T-cell (primary cell): ENCODE data around the gene SON. TPM values are rescaled to one million over a fixed set of nuclear protein-coding genes. Genes with fewer than 3 reads are reported as not detected.

Experiments
- ATAC-seq, 4 experiments: fragments of 200-7000 bp in 3 of 4; fragments of 150-1000 bp in 1 of 4; cut with Tn5 transposase; replicated peaks in 1 of 4; 1 replicate in 3 of 4; 2 replicates in 1 of 4; pipeline ENCODE4 v1.10.0; 2021; ENCODE audit warnings: moderate library complexity in 3 of 4, mild to moderate bottlenecking in 2 of 4, moderate number of reproducible peaks in 1 of 4
- CTCF ChIA-PET, 2 donors: fragments of 300-600 bp; sonication (Branson Sonifier 250); formaldehyde crosslinking; loops; one replicate each; lab custom pipeline; 2022; ENCODE audit warnings: antibody characterized with exemption in 2 of 2; lab: Charles Lee
- POLR2A ChIA-PET, 2 donors: fragments of 300-600 bp; sonication (Branson Sonifier 250); formaldehyde crosslinking; loops; one replicate each; lab custom pipeline; 2022; ENCODE audit warnings: antibody characterized with exemption in 2 of 2; lab: Charles Lee
- DNase-seq, 35 experiments: peaks; one replicate each; pipeline versions ENCODE4 v3.0.0 to v3.0.0-alpha.2; 2013 to 2023
- H3K27ac ChIP-seq: one replicate; pipeline ENCODE4 v1.5.1; 2013; ENCODE audit warnings: low read length
- H3K27me3 ChIP-seq, 2 experiments: replicated peaks in 1 of 2; 1 replicate in 1 of 2; 2 replicates in 1 of 2; pipeline versions ENCODE4 v1.6.1 to v1.7.0; 2013; ENCODE audit warnings: low read length in 1 of 2, mixed read lengths in 1 of 2; ENCODE audit not compliant: control insufficient read depth in 2 of 2, insufficient read depth in 2 of 2; ENCODE audit errors: extremely low read depth in 1 of 2
- H3K36me3 ChIP-seq, 2 donors: 1 replicate in 1 of 2; 2 replicates in 1 of 2; pipeline versions ENCODE4 v1.6.1 to v1.7.0; 2013; ENCODE audit warnings: low read length in 1 of 2; ENCODE audit not compliant: control insufficient read depth in 2 of 2, insufficient read depth in 1 of 2; ENCODE audit errors: extremely low read depth in 1 of 2
- H3K4me1 ChIP-seq, 2 experiments: 1 replicate in 1 of 2; 2 replicates in 1 of 2; pipeline versions ENCODE4 v1.6.1 to v1.7.0; 2013; ENCODE audit warnings: low read length in 2 of 2, mixed read lengths in 1 of 2; ENCODE audit not compliant: insufficient read depth in 2 of 2, control insufficient read depth in 1 of 2; ENCODE audit errors: extremely low read depth in 1 of 2
- H3K4me3 ChIP-seq, 2 donors: 1 replicate in 1 of 2; 2 replicates in 1 of 2; pipeline versions ENCODE4 v1.5.1 to v1.7.0; 2013; ENCODE audit warnings: mild to moderate bottlenecking in 2 of 2, low read length in 1 of 2, moderate library complexity in 1 of 2; ENCODE audit not compliant: control insufficient read depth in 1 of 2; ENCODE audit errors: extremely low read depth in 1 of 2
- H3K9me3 ChIP-seq: 2 replicates; pipeline ENCODE4 v1.7.0; 2013
- H3K27ac Mint-ChIP-seq, 2 donors: one replicate each; pipeline ENCODE4 v1.8.0; 2020 to 2021; ENCODE audit warnings: mild to moderate bottlenecking in 2 of 2, mixed read lengths in 2 of 2
- H3K27me3 Mint-ChIP-seq, 2 donors: one replicate each; pipeline ENCODE4 v1.8.0; 2021 to 2022; ENCODE audit warnings: mixed read lengths in 2 of 2
- H3K36me3 Mint-ChIP-seq: one replicate; pipeline ENCODE4 v1.8.0; 2021; ENCODE audit warnings: mixed read lengths
- H3K4me1 Mint-ChIP-seq, 3 donors: one replicate each; pipeline ENCODE4 v1.8.0; 2020 to 2022; ENCODE audit warnings: mixed read lengths in 3 of 3, mild to moderate bottlenecking in 1 of 3
- H3K4me3 Mint-ChIP-seq, 3 donors: one replicate each; pipeline ENCODE4 v1.8.0; 2020 to 2022; ENCODE audit warnings: mild to moderate bottlenecking in 3 of 3, mixed read lengths in 3 of 3, moderate library complexity in 3 of 3
- H3K9me3 Mint-ChIP-seq, 3 donors: one replicate each; pipeline ENCODE4 v1.8.0; 2020 to 2022; ENCODE audit warnings: mixed read lengths in 3 of 3
- WGBS: methylation state at CpG from one replicate; pipeline ENCODE4 v1.1.5; 2013; ENCODE audit warnings: missing lambda C conversion rate; ENCODE audit not compliant: insufficient coverage; 5-methylcytosine and 5-hydroxymethylcytosine counted together
- total RNA-seq, 35 experiments: library from RNA in 6 of 35; stranded (reverse) in 6 of 35; fragments of 120-200 nt in 1 of 35; gene quantifications; one replicate each; pipeline versions ENCODE4 v1.2.1 to v1.2.4 and lab custom pipeline; 2013 to 2026

Gene SON
- total RNA-seq, 5 donors from 2014 or later (not counting 1 experiment from before 2014, with no cell fraction given): 360 to 418 (median 374) TPM

DNA sequence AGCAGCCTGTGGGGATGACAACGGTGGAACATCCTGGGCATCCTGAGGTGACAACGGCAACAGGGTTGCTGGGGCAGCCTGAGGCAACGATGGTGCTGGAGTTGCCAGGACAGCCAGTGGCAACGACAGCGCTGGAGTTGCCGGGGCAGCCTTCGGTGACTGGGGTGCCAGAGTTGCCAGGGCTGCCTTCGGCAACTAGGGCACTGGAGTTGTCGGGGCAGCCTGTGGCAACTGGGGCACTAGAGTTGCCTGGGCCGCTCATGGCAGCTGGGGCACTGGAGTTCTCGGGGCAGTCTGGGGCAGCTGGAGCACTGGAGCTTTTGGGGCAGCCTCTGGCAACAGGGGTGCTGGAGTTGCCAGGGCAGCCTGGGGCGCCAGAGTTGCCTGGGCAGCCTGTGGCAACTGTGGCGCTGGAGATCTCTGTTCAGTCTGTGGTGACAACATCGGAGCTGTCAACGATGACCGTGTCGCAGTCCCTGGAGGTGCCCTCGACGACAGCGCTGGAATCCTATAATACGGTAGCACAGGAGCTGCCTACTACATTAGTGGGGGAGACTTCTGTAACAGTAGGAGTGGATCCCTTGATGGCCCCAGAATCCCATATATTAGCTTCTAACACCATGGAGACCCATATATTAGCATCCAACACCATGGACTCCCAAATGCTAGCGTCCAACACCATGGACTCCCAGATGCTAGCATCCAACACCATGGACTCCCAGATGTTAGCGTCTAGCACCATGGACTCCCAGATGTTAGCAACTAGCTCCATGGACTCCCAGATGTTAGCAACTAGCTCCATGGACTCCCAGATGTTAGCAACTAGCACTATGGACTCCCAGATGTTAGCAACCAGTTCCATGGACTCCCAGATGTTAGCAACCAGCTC is 8.2 kb downstream of the SON start:
- peaks cover 52% of the 10 kb centered on the region for H3K36me3 Mint-ChIP-seq
- no peak overlapping the region for H3K27ac Mint-ChIP-seq
- peaks cover 44 to 62% (median 57%) of the 10 kb centered on the region in 3 donors for H3K4me1 Mint-ChIP-seq
- ChIA-PET CTCF (interaction anchor here (0.5 to 0.9 kb wide), 4 partner anchors 12 to 73 kb away, joined by 3 read pairs; no protein-coding TSS in a partner anchor), POLR2A (interaction anchor here (0.6 to 1.4 kb wide), 7 partner anchors 8 to 309 kb away, joined by 3 to 12 read pairs (median 4); partner anchors contain the start of gene SON (in 2 of the 2))
- H3K27ac ChIP-seq: no peak overlapping the region
- ATAC-seq (peak in 3 of 4 experiments; percentile 6 to 18 (median 15)), DNase-seq (no peak)
- H3K27me3 ChIP-seq: no peaks in the 10 kb centered on the region
- H3K4me3 Mint-ChIP-seq: no peak overlapping the region
- peaks cover 2 to 30% of the 10 kb centered on the region in 2 experiments for H3K4me1 ChIP-seq
- H3K27me3 Mint-ChIP-seq: no peaks in the 10 kb centered on the region
- 99% methylated on average over 19 of the region's 23 CpGs for WGBS
- H3K9me3 ChIP-seq: no peaks in the 10 kb centered on the region
- peaks cover 22 to 77% of the 10 kb centered on the region in 2 donors for H3K36me3 ChIP-seq
- H3K4me3 ChIP-seq: no peak overlapping the region
- no peaks in the 10 kb centered on the region for H3K9me3 Mint-ChIP-seq

DNA sequence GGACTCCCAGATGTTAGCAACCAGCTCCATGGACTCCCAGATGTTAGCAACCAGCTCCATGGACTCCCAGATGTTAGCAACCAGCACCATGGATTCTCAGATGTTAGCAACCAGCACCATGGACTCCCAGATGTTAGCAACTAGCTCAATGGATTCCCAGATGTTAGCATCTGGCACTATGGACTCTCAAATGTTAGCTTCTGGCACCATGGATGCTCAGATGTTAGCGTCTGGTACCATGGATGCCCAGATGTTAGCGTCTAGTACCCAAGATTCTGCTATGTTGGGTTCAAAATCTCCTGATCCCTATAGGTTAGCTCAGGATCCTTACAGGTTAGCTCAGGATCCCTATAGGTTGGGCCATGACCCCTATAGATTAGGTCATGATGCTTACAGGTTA is 8.8 kb downstream of the SON start:
- 100% methylated on average over 2 of the region's 2 CpGs for WGBS
- POLR2A ChIA-PET: interaction anchor here (0.6 to 1.4 kb wide), 7 partner anchors 8 to 42 kb away, joined by 3 to 12 read pairs (median 5); partner anchors contain the start of gene SON (in 2 of the 2)
- Mint-ChIP-seq H3K27ac (no peak overlapping the region), H3K4me1 (peaks cover 47 to 64% (median 61%) of the 10 kb centered on the region in 3 donors), H3K4me3 (no peak overlapping the region), H3K27me3 (no peaks in the 10 kb centered on the region), H3K36me3 (peaks cover 56% of the 10 kb centered on the region), H3K9me3 (no peaks in the 10 kb centered on the region)
- H3K27me3 ChIP-seq: no peaks in the 10 kb centered on the region
- CTCF ChIA-PET: interaction anchor here (0.6 to 0.9 kb wide), 3 partner anchors 12 to 54 kb away, joined by 3 read pairs; no protein-coding TSS in a partner anchor
- peaks cover 22 to 81% of the 10 kb centered on the region in 2 donors for H3K36me3 ChIP-seq
- DNase-seq: no peak
- no peak for ATAC-seq
- no peaks in the 10 kb centered on the region for H3K9me3 ChIP-seq
- no peak overlapping the region for H3K4me3 ChIP-seq
- H3K4me1 ChIP-seq: peaks cover 0 to 24% of the 10 kb centered on the region in 2 experiments
- H3K27ac ChIP-seq: no peak overlapping the region

DNA sequence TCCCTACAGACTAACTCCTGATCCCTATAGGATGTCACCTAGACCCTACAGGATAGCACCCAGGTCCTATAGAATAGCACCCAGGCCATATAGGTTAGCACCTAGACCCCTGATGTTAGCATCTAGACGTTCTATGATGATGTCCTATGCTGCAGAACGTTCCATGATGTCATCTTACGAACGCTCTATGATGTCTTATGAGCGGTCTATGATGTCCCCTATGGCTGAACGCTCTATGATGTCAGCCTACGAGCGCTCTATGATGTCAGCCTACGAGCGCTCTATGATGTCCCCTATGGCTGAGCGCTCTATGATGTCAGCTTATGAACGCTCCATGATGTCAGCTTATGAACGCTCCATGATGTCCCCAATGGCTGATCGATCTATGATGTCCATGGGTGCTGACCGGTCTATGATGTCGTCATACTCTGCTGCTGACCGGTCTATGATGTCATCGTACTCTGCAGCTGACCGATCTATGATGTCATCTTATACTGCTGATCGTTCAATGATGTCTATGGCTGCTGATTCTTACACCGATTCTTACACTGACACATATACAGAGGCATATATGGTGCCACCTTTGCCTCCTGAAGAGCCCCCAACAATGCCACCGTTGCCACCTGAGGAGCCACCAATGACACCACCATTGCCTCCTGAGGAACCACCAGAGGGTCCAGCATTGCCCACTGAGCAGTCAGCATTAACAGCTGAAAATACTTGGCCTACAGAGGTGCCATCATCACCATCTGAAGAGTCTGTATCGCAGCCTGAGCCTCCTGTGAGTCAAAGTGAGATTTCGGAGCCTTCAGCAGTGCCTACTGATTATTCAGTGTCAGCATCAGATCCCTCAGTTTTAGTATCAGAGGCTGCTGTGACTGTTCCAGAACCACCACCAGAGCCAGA is 9.5 kb downstream of the SON start:
- WGBS: 96% methylated on average over 24 of the region's 24 CpGs
- DNase-seq (no peak), ATAC-seq (peak in 1 of 4 experiments; percentile 18)
- Mint-ChIP-seq H3K27ac (no peak overlapping the region), H3K36me3 (peaks cover 62% of the 10 kb centered on the region), H3K9me3 (no peaks in the 10 kb centered on the region), H3K4me3 (no peak overlapping the region), H3K27me3 (no peaks in the 10 kb centered on the region), H3K4me1 (peaks cover 54 to 66% (median 64%) of the 10 kb centered on the region in 3 donors)
- Histone ChIP-seq H3K4me1 (peaks cover 0 to 20% of the 10 kb centered on the region in 2 experiments), H3K27ac (no peak overlapping the region), H3K9me3 (no peaks in the 10 kb centered on the region), H3K36me3 (peaks cover 22 to 83% of the 10 kb centered on the region in 2 donors), H3K4me3 (no peak overlapping the region), H3K27me3 (no peaks in the 10 kb centered on the region)
- ChIA-PET CTCF (interaction anchor here (0.7 to 0.9 kb wide), 2 partner anchors 30 to 53 kb away, joined by 3 read pairs; no protein-coding TSS in a partner anchor), POLR2A (interaction anchor here (0.6 to 1.4 kb wide), 3 partner anchors 9 to 15 kb away, joined by 3 to 5 read pairs (median 5); no protein-coding TSS in a partner anchor)

DNA sequence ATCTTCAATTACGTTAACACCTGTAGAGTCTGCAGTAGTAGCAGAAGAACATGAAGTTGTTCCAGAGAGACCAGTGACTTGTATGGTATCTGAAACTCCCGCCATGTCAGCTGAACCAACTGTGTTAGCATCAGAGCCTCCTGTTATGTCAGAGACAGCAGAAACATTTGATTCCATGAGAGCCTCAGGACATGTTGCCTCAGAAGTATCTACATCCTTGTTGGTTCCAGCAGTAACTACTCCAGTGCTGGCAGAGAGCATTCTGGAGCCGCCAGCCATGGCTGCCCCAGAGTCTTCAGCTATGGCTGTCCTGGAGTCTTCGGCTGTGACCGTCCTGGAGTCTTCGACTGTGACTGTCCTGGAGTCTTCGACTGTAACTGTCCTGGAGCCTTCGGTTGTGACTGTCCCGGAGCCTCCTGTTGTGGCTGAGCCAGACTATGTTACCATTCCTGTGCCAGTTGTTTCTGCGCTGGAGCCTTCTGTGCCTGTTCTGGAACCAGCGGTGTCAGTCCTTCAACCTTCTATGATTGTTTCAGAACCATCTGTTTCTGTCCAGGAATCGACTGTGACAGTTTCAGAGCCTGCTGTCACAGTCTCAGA is 10.3 kb downstream of the SON start:
- Histone ChIP-seq H3K36me3 (peaks cover 22 to 85% of the 10 kb centered on the region in 2 donors), H3K4me3 (no peak overlapping the region), H3K27me3 (no peaks in the 10 kb centered on the region), H3K9me3 (no peaks in the 10 kb centered on the region), H3K27ac (no peak overlapping the region), H3K4me1 (peaks cover 0 to 20% of the 10 kb centered on the region in 2 experiments)
- ATAC-seq (peak in 1 of 4 experiments; percentile 11), DNase-seq (no peak)
- POLR2A ChIA-PET: interaction anchor here in 1 of 2 donors (0.6 kb wide), 2 partner anchors 22 to 861 kb away, joined by 3 to 5 read pairs; no protein-coding TSS in a partner anchor
- Mint-ChIP-seq H3K9me3 (no peaks in the 10 kb centered on the region), H3K36me3 (peaks cover 70% of the 10 kb centered on the region), H3K27ac (no peak overlapping the region), H3K4me3 (no peak overlapping the region), H3K27me3 (no peaks in the 10 kb centered on the region), H3K4me1 (peaks cover 58 to 69% (median 65%) of the 10 kb centered on the region in 3 donors)
- CTCF ChIA-PET: no interaction called here
- WGBS: 97% methylated on average over 10 of the region's 12 CpGs

DNA sequence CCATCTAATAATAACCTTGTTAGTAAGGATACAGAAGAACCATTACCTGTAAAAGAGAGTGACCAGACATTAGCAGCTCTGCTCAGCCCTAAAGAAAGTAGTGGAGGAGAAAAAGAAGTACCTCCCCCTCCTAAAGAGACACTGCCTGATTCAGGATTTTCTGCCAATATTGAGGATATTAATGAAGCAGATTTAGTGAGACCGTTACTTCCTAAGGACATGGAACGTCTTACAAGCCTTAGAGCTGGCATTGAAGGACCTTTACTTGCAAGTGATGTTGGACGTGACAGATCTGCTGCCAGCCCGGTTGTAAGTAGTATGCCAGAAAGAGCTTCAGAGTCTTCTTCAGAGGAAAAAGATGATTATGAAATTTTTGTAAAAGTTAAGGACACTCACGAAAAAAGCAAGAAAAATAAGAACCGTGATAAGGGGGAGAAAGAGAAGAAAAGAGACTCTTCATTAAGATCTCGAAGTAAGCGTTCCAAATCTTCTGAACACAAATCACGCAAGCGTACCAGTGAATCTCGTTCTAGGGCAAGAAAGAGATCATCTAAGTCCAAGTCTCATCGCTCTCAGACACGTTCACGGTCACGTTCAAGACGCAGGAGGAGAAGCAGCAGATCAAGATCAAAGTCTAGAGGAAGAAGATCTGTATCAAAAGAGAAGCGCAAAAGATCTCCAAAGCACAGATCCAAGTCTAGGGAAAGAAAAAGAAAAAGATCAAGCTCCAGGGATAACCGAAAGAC is 11.6 kb downstream of the SON start:
- Histone ChIP-seq H3K4me3 (no peak overlapping the region), H3K9me3 (no peaks in the 10 kb centered on the region), H3K36me3 (peaks cover 25 to 88% of the 10 kb centered on the region in 2 donors), H3K4me1 (peaks cover 0 to 20% of the 10 kb centered on the region in 2 experiments), H3K27ac (no peak overlapping the region), H3K27me3 (no peaks in the 10 kb centered on the region)
- 87% methylated on average over 18 of the region's 18 CpGs for WGBS
- CTCF ChIA-PET: interaction anchor here (0.5 to 0.9 kb wide), 2 partner anchors 53 to 350 kb away, joined by 3 to 4 read pairs; no protein-coding TSS in a partner anchor
- DNase-seq: no peak
- Mint-ChIP-seq H3K9me3 (no peaks in the 10 kb centered on the region), H3K4me3 (peak overlapping the region; percentile 19 to 59 (median 42)), H3K36me3 (peaks cover 71% of the 10 kb centered on the region), H3K4me1 (peaks cover 63 to 68% (median 68%) of the 10 kb centered on the region in 3 donors), H3K27me3 (no peaks in the 10 kb centered on the region), H3K27ac (peak overlapping the region in 1 of 2 donors; percentile 50)
- POLR2A ChIA-PET: interaction anchor here in 1 of 2 donors (0.7 kb wide), 1 partner anchor 37 kb away, joined by 3 read pairs; no protein-coding TSS in a partner anchor
- ATAC-seq: no peak
